ENCODE data around the gene SUPT20HL1.

GRCh38 chrX:24396931-24397279 is 36.5 kb downstream of the SUPT20HL1 start:
- no peak for TF ChIP-seq CTCF (conservative IDR thresholded peaks at IDR 0.05; ENCODE audit: low read depth, low read length)
- TF ChIP-seq EZH2 (IDR thresholded peaks at IDR 0.05; ENCODE audit: low read length, unreplicated experiment) = no peak

Measured in PC-3 (cell line).